CD4-positive, alpha-beta T cell treated with Interferon alpha-2 for 1 hour (primary cell): ENCODE data around the gene PRKCH.

Experiments used
- DNase-seq, 2 donors: peaks; one replicate each; pipeline ENCODE4 v3.0.0-alpha.2; 2020 to 2022

PRKCH gene

GRCh38 chr14:61536661-61537562 lies 215.5 kb downstream of the PRKCH start:
- no peak for DNase-seq

- DNase-seq: no peak
Observed at GRCh38 chr14:61537563-61538463, 216.4 kb downstream of the PRKCH start.

GRCh38 chr14:61538464-61539022 lies 217.2 kb downstream of the PRKCH start:
- no peak for DNase-seq

GRCh38 chr14:61539631-61540030 lies 218.3 kb downstream of the PRKCH start:
- DNase-seq: no peak

GRCh38 chr14:61540931-61541330 lies 219.6 kb downstream of the PRKCH start:
- DNase-seq: no peak

GRCh38 chr14:61542848-61543790 lies 221.7 kb downstream of the PRKCH start:
- DNase-seq: no peak

GRCh38 chr14:61543946-61544345 lies 222.6 kb downstream of the PRKCH start:
- DNase-seq: no peak

GRCh38 chr14:61544448-61545330 lies 223.3 kb downstream of the PRKCH start:
- no peak for DNase-seq

GRCh38 chr14:61545726-61546455 lies 224.5 kb downstream of the PRKCH start:
- no peak for DNase-seq

GRCh38 chr14:61547186-61548069 lies 226.0 kb downstream of the PRKCH start:
- DNase-seq: no peak

- DNase-seq: no peak
Observed at GRCh38 chr14:61549425-61549824, 228.0 kb downstream of the PRKCH start.

GRCh38 chr14:61551384-61551783 lies 230.0 kb downstream of the PRKCH start:
- DNase-seq: no peak

GRCh38 chr14:61552241-61552640 lies 230.9 kb downstream of the PRKCH start:
- no peak for DNase-seq

GRCh38 chr14:61553730-61554641 lies 232.6 kb downstream of the PRKCH start:
- DNase-seq: peak in 1 of 2 donors; percentile 20

GRCh38 chr14:61555056-61555838 lies 233.9 kb downstream of the PRKCH start:
- no peak for DNase-seq

GRCh38 chr14:61556455-61556854 lies 235.1 kb downstream of the PRKCH start:
- DNase-seq: no peak

- DNase-seq: no peak
Observed at GRCh38 chr14:61557262-61557661, 235.9 kb downstream of the PRKCH start.
